ENCODE data around the gene MAPKAPK2.
A peak's percentile ranks its signal among the peaks of the same experiment; 100 is the strongest.
"Not testable (repeated sequence)": the region's sequence is repeated elsewhere in the genome, so short reads cannot be mapped to it uniquely, and the experiment has no call there.

The MAPKAPK2 gene

DNA sequence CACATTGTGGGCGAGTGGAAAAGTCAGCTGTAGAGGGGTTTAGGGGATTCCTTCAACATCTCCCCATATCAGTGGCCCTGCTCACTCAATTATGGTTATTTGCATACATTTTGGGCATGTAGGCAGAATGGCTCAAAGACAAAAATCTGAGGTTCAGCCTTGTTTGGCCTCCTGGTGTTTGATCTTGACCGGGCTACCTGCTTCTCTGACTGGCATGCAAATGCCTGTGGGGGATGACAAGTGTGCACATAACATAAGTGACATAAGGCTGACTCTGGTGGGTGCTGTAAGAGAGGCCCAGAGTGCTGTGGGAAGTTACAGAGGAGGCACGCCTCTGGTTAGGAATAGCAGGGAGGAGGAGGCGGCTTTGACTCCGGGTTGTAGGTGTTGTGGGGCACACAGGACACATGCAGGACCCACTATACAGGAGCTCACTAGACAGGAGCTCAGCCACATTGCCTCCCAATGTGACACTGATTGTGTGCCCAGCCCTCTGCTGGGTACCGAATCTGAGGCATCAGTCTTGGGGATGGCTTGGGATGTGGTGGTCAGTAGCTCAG lies 56.5 kb downstream of the MAPKAPK2 start:
- Mint-ChIP-seq H3K27me3 (no peaks in the 10 kb centered on the region), H3K4me1 (ENCODE audit: low read depth) (peaks cover 86% of the 10 kb centered on the region), H3K4me3 (no peak overlapping the region), H3K27ac (no peak overlapping the region), H3K9me3 (ENCODE audit: low read depth) (no peaks in the 10 kb centered on the region), H3K36me3 (no peaks in the 10 kb centered on the region)

GRCh38 chr1:206742719-206743383 lies 58.1 kb downstream of the MAPKAPK2 start:
- Mint-ChIP-seq H3K27ac (peak overlapping the region; percentile 61), H3K4me3 (no peak overlapping the region), H3K27me3 (no peaks in the 10 kb centered on the region), H3K4me1 (ENCODE audit: low read depth) (peaks cover 73% of the 10 kb centered on the region), H3K36me3 (no peaks in the 10 kb centered on the region), H3K9me3 (ENCODE audit: low read depth) (no peaks in the 10 kb centered on the region)

GRCh38 chr1:206744683-206745082 lies 60.0 kb downstream of the MAPKAPK2 start:
- Mint-ChIP-seq H3K36me3 (peaks cover 4% of the 10 kb centered on the region), H3K27ac (peak overlapping the region; percentile 58), H3K9me3 (ENCODE audit: low read depth) (no peaks in the 10 kb centered on the region), H3K4me3 (peak overlapping the region; percentile 27), H3K4me1 (ENCODE audit: low read depth) (peaks cover 68% of the 10 kb centered on the region), H3K27me3 (no peaks in the 10 kb centered on the region)

GRCh38 chr1:206745301-206745700 lies 60.6 kb downstream of the MAPKAPK2 start:
- Mint-ChIP-seq H3K27me3 (no peaks in the 10 kb centered on the region), H3K36me3 (peaks cover 4% of the 10 kb centered on the region), H3K27ac (no peak overlapping the region), H3K4me1 (ENCODE audit: low read depth) (peaks cover 62% of the 10 kb centered on the region), H3K4me3 (peak overlapping the region; percentile 27), H3K9me3 (ENCODE audit: low read depth) (no peaks in the 10 kb centered on the region)

DNA sequence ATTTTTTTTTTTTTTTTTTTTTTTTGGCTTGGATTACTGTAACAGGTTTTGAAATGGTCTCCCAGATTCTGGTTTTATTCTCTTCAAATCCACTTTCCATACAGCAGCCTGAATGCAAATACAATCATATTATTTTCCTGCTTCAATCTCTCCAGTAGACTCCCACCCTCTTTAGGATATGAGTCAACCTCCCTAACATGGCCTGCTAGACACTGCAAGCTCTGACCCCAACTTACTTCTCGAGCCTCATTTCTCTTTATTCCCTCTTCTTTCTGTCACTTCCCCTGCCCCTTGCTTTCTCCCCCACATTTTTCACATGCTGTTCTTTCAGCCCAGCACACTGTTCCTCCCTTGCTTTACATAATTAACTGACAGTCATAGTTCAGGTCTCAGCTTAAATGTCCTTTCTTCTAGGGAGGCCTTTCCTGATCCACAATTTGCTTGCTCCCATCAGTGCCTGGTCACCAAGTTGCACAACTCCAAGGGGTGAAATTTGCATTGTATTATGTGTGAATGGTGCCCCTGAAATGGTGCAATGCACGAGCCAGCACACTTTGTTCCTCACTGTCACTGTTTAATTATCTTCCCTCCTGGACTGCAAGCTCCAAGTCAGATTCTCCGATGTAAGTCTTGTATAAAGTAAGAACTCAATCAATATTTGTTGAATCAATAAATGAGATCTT lies 63.8 kb downstream of the MAPKAPK2 start:
- Mint-ChIP-seq H3K4me1 (ENCODE audit: low read depth) (peaks cover 49% of the 10 kb centered on the region), H3K9me3 (ENCODE audit: low read depth) (no peaks in the 10 kb centered on the region), H3K36me3 (peaks cover 4% of the 10 kb centered on the region), H3K4me3 (no peak overlapping the region), H3K27ac (no peak overlapping the region), H3K27me3 (no peaks in the 10 kb centered on the region)

GRCh38 chr1:206751891-206752290 lies 67.2 kb downstream of the MAPKAPK2 start:
- peaks cover 13% of the 10 kb centered on the region for H3K36me3 Mint-ChIP-seq
- no peaks in the 10 kb centered on the region for H3K27me3 Mint-ChIP-seq
- peaks cover 54% of the 10 kb centered on the region for H3K4me1 Mint-ChIP-seq (ENCODE audit: low read depth)
- H3K27ac Mint-ChIP-seq = no peak overlapping the region
- H3K4me3 Mint-ChIP-seq = no peak overlapping the region
- peaks cover 4% of the 10 kb centered on the region for H3K9me3 Mint-ChIP-seq (ENCODE audit: low read depth)

GRCh38 chr1:206752481-206752880 lies 67.8 kb downstream of the MAPKAPK2 start:
- Mint-ChIP-seq H3K4me3 (no peak overlapping the region), H3K36me3 (peaks cover 13% of the 10 kb centered on the region), H3K9me3 (ENCODE audit: low read depth) (peaks cover 4% of the 10 kb centered on the region), H3K27ac (no peak overlapping the region), H3K4me1 (ENCODE audit: low read depth) (peaks cover 54% of the 10 kb centered on the region), H3K27me3 (no peaks in the 10 kb centered on the region)

GRCh38 chr1:206753141-206753540 lies 68.4 kb downstream of the MAPKAPK2 start:
- Mint-ChIP-seq H3K4me3 (no peak overlapping the region), H3K36me3 (peaks cover 11% of the 10 kb centered on the region), H3K27me3 (no peaks in the 10 kb centered on the region)

DNA sequence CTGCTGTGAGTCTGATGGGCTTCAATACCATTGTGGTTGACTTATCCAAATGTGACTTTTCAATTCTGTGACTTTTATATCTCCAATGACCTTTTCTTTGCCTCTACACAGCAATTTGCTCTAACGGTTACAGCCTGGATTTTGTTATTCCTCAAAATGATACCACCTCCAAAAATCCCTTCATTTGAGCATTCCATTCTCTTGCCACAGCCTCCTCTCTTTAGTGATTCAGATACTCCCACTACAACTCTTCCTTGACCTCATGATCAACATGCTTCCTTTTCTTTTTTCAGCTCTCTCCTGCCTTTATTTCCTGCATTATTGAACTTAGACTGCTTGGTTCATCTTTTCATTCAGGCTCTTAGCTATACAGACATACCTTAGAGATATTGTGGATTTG lies 69.3 kb downstream of the MAPKAPK2 start:
- H3K4me1 Mint-ChIP-seq (ENCODE audit: low read depth) = peaks cover 43% of the 10 kb centered on the region
- H3K36me3 Mint-ChIP-seq = peaks cover 9% of the 10 kb centered on the region
- peaks cover 4% of the 10 kb centered on the region for H3K9me3 Mint-ChIP-seq (ENCODE audit: low read depth)
- no peak overlapping the region for H3K27ac Mint-ChIP-seq
- no peaks in the 10 kb centered on the region for H3K27me3 Mint-ChIP-seq
- peak overlapping the region; percentile 21 for H3K4me3 Mint-ChIP-seq

More at GRCh38 chr1:206753141-206753540, 68.4 kb downstream of the MAPKAPK2 start:
- Mint-ChIP-seq H3K4me1 (ENCODE audit: low read depth) (peaks cover 51% of the 10 kb centered on the region), H3K9me3 (ENCODE audit: low read depth) (peaks cover 4% of the 10 kb centered on the region), H3K27ac (no peak overlapping the region)

DNA sequence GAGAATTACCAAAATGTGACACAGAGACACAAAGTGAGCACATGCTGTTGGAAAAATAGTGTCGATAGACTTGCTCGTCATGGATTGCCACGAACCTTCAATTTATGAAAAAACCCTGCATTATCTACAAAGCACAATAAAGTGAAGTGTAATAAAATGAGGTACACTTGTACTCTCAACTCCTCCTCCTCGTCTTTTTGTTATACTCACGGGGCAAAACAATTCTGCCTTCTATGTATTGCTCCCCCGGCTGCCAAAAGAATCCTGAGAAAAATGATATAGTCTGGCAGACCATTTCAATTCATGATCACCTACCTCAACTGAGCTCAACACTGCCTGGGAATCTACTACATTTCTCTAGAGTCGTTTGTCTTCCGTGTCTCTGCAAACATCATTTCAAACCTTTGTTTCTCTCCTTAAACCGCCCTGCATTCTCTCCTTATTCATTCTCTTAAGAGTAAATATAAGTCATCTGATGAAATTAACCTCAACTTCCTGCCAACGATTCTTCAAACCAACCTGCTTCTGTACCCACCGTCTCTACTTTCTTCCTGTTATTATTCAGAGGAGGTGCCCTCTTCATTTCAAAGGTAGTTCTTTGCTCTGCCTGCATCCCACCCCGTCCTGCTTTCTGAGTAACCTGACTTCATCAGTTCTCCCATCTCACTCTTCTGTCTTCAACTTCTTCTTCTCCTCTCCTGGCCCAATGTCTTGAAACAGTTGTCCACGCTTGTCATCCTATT lies 73.0 kb downstream of the MAPKAPK2 start:
- Mint-ChIP-seq H3K27me3 (no peaks in the 10 kb centered on the region), H3K36me3 (peaks cover 9% of the 10 kb centered on the region), H3K27ac (no peak overlapping the region), H3K9me3 (ENCODE audit: low read depth) (peaks cover 4% of the 10 kb centered on the region), H3K4me1 (ENCODE audit: low read depth) (peaks cover 43% of the 10 kb centered on the region), H3K4me3 (no peak overlapping the region)

GRCh38 chr1:206760590-206760989 lies 75.9 kb downstream of the MAPKAPK2 start:
- Mint-ChIP-seq H3K4me1 (ENCODE audit: low read depth) (peaks cover 46% of the 10 kb centered on the region), H3K27me3 (no peaks in the 10 kb centered on the region), H3K36me3 (no peaks in the 10 kb centered on the region), H3K9me3 (ENCODE audit: low read depth) (no peaks in the 10 kb centered on the region), H3K4me3 (no peak overlapping the region), H3K27ac (no peak overlapping the region)

DNA sequence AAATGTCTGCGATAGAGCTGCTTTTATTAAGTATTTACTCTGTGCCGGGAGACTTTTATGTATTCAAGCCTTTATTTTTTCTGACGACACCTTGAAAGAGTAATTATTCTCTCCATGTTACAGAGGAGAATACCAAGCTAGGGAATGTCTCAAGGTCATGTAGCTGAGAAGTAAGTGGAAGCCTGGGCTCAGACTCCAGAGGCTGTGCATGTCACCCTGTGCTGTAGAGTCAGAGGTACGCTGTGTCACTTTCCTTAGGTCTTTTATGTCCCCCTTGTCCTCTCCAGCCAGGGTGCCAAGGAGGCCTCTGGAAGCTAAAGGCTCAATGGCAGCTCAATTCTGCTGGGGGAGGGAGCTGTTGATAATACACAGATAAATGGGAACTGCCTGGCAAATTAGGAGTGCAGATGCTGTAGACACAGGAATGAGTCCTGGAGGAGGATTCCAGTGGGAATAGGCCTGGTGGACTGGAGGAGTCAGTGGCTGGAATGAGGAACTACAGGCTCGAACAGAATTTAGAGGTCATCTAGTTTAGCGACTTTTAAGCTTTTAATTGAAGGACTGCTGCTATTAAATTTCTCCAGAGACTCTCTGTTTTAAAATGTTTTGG lies 76.6 kb downstream of the MAPKAPK2 start:
- H3K27ac Mint-ChIP-seq = no peak overlapping the region
- no peaks in the 10 kb centered on the region for H3K9me3 Mint-ChIP-seq (ENCODE audit: low read depth)
- no peak overlapping the region for H3K4me3 Mint-ChIP-seq
- no peaks in the 10 kb centered on the region for H3K27me3 Mint-ChIP-seq
- H3K36me3 Mint-ChIP-seq = no peaks in the 10 kb centered on the region
- peaks cover 47% of the 10 kb centered on the region for H3K4me1 Mint-ChIP-seq (ENCODE audit: low read depth)

- not testable (repeated sequence) for H3K27me3 Mint-ChIP-seq; H3K36me3 Mint-ChIP-seq; H3K9me3 Mint-ChIP-seq (ENCODE audit: low read depth); H3K27ac Mint-ChIP-seq; H3K4me3 Mint-ChIP-seq
- peaks cover 53% of the 10 kb centered on the region for H3K4me1 Mint-ChIP-seq (ENCODE audit: low read depth)
Observed at GRCh38 chr1:206762741-206763364, 78.1 kb downstream of the MAPKAPK2 start.

DNA sequence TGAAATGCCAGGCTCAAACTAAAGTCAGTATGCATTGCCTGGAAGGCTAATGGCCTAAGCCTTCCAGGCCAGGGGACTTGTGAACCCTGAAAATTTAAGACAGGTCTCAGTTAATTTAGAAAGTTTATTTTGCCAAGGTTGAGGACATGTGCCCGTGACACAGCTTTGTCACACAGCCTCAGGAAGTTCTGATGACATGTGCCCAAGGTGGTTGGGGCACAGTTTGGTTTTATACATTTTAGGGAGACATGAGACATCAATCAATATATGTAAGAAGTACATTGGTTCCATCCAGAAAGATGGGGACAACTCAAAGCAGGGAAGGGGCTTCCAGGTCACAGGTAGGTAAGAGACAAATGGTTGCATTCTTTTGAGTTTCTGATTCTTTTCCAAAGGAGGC lies 81.1 kb downstream of the MAPKAPK2 start:
- Mint-ChIP-seq H3K4me1 (ENCODE audit: low read depth) (peaks cover 75% of the 10 kb centered on the region), H3K4me3 (peak overlapping the region; percentile 82), H3K27ac (peak overlapping the region; percentile 84)
- not testable (repeated sequence) for H3K9me3 Mint-ChIP-seq (ENCODE audit: low read depth); H3K27me3 Mint-ChIP-seq; H3K36me3 Mint-ChIP-seq

Data from activated naive CD8-positive, alpha-beta T cell (primary cell).